Mesothelial cell of epicardium (in vitro differentiated cells): ENCODE measurements around the gene AMIGO3. TPM values are rescaled to one million over a fixed set of nuclear protein-coding genes. Genes with fewer than 3 reads are reported as not detected.

ENCODE experiments used
- DNase-seq, 2 experiments: peaks; one replicate each; pipeline ENCODE4 v3.0.0; 2021; ENCODE audit warnings: low spot score in 2 of 2; ENCODE audit not compliant: unreplicated experiment in 2 of 2
- H3K27ac Mint-ChIP-seq: 2 replicates; pipeline ENCODE4 v1.8.0; 2021; ENCODE audit warnings: mixed read lengths
- H3K27me3 Mint-ChIP-seq: 2 replicates; pipeline ENCODE4 v1.8.0; 2021; ENCODE audit warnings: low read depth, mixed read lengths
- H3K36me3 Mint-ChIP-seq: 2 replicates; pipeline ENCODE4 v1.8.0; 2021; ENCODE audit warnings: mixed read lengths
- H3K4me1 Mint-ChIP-seq: 2 replicates; pipeline ENCODE4 v1.8.0; 2021; ENCODE audit warnings: mixed read lengths
- H3K4me3 Mint-ChIP-seq: 2 replicates; pipeline ENCODE4 v1.8.0; 2021; ENCODE audit warnings: mild to moderate bottlenecking, moderate library complexity, mixed read lengths
- H3K9me3 Mint-ChIP-seq: 2 replicates; pipeline ENCODE4 v1.8.0; 2021; ENCODE audit warnings: mixed read lengths
- CTCF ChIP-seq: fragments of 200-600 bp; sonication (generic); IDR thresholded peaks from one replicate; pipeline ENCODE4 v1.5.0; 2021; ENCODE audit warnings: antibody characterized with exemption; ENCODE audit not compliant: unreplicated experiment
- total RNA-seq: library from RNA; stranded (reverse); gene quantifications from 3 replicates; pipeline ENCODE4 v1.2.1, GENCODE V29; 2021

Gene AMIGO3
- 0.78 to 0.95 TPM in 2 of 3 replicates, not detected in the other for total RNA-seq

- TF ChIP-seq CTCF = peak; percentile 57
- H3K36me3 Mint-ChIP-seq = no peaks in the 10 kb centered on the region
- peaks cover 2% of the 10 kb centered on the region for H3K27me3 Mint-ChIP-seq
- H3K9me3 Mint-ChIP-seq = no peaks in the 10 kb centered on the region
- peaks cover 25% of the 10 kb centered on the region for H3K4me1 Mint-ChIP-seq
- peak within 1 kb of the TSS; percentile 80 for H3K4me3 Mint-ChIP-seq
- H3K27ac Mint-ChIP-seq = peak within 1 kb of the TSS; percentile 88
- peak; percentile 81 to 91 for DNase-seq
Observed at GRCh38 chr3:49719214-49719884, at the start of gene AMIGO3. TSS of gene AMIGO3 (minus strand) at chr3:49719684. CDS start at chr3:49719465, 219 bp downstream.

- no peak overlapping the region for H3K27ac Mint-ChIP-seq
- H3K9me3 Mint-ChIP-seq = peaks cover 5% of the 10 kb centered on the region
- H3K4me3 Mint-ChIP-seq = no peak overlapping the region
- peaks cover 15% of the 10 kb centered on the region for H3K36me3 Mint-ChIP-seq
- peaks cover 5% of the 10 kb centered on the region for H3K4me1 Mint-ChIP-seq
- TF ChIP-seq CTCF = no peak
- H3K27me3 Mint-ChIP-seq = no peaks in the 10 kb centered on the region
- no peak for DNase-seq
Observed at GRCh38 chr3:49763981-49764380, 44.5 kb upstream of the AMIGO3 start.

GRCh38 chr3:49761661-49762060 is 42.2 kb upstream of the AMIGO3 start:
- Mint-ChIP-seq H3K4me3 (no peak overlapping the region), H3K27me3 (no peaks in the 10 kb centered on the region), H3K9me3 (peaks cover 5% of the 10 kb centered on the region), H3K36me3 (peaks cover 11% of the 10 kb centered on the region), H3K4me1 (peaks cover 5% of the 10 kb centered on the region), H3K27ac (no peak overlapping the region)
- no peak for TF ChIP-seq CTCF
- no peak for DNase-seq

GRCh38 chr3:49759226-49759625 is 39.7 kb upstream of the AMIGO3 start:
- Mint-ChIP-seq H3K4me3 (no peak overlapping the region), H3K36me3 (peaks cover 3% of the 10 kb centered on the region), H3K27ac (peak overlapping the region; percentile 49), H3K27me3 (no peaks in the 10 kb centered on the region), H3K4me1 (peaks cover 11% of the 10 kb centered on the region), H3K9me3 (no peaks in the 10 kb centered on the region)
- no peak for TF ChIP-seq CTCF
- DNase-seq = no peak

- no peak for TF ChIP-seq CTCF
- H3K36me3 Mint-ChIP-seq = peaks cover 4% of the 10 kb centered on the region
- no peaks in the 10 kb centered on the region for H3K9me3 Mint-ChIP-seq
- H3K4me1 Mint-ChIP-seq = peaks cover 19% of the 10 kb centered on the region
- no peak overlapping the region for H3K27ac Mint-ChIP-seq
- H3K27me3 Mint-ChIP-seq = no peaks in the 10 kb centered on the region
- no peak for DNase-seq
- H3K4me3 Mint-ChIP-seq = no peak overlapping the region
Observed at GRCh38 chr3:49757197-49757596, 37.7 kb upstream of the AMIGO3 start.
